Fibroblast of villous mesenchyme (primary cell): ENCODE results near the gene MCUB. TPM values are rescaled to one million over a fixed set of nuclear protein-coding genes. Genes with fewer than 3 reads are reported as not detected.

Experiments used
- DNase-seq: peaks from one replicate; pipeline ENCODE4 v3.0.0-alpha.2; 2010; ENCODE audit warnings: low read depth
- H3K4me3 ChIP-seq: 2 replicates; pipeline ENCODE4 v1.5.1; 2011; ENCODE audit warnings: low read depth, mild to moderate bottlenecking, low read length
- CTCF ChIP-seq: IDR thresholded peaks from 2 replicates; pipeline ENCODE4 v1.5.1; 2012; ENCODE audit warnings: low read depth, mild to moderate bottlenecking, low read length; ENCODE audit not compliant: insufficient read depth
- total RNA-seq: library from RNA; depleted of rRNA; stranded (reverse); fragments of >200 nt; gene quantifications from 2 replicates; pipeline ENCODE4 v1.2.3, GENCODE V29; 2012

The MCUB gene
- total RNA-seq, 1 donor, result 8.2 TPM

- no peak for TF ChIP-seq CTCF
- no peak overlapping the region for H3K4me3 ChIP-seq
- no peak for DNase-seq
Measured at GRCh38 chr4:109723110-109723509, 163.1 kb downstream of the MCUB start.

GRCh38 chr4:109728385-109728784 is 168.3 kb downstream of the MCUB start:
- TF ChIP-seq CTCF, result no peak
- DNase-seq, result no peak
- H3K4me3 ChIP-seq, result no peak overlapping the region

DNA sequence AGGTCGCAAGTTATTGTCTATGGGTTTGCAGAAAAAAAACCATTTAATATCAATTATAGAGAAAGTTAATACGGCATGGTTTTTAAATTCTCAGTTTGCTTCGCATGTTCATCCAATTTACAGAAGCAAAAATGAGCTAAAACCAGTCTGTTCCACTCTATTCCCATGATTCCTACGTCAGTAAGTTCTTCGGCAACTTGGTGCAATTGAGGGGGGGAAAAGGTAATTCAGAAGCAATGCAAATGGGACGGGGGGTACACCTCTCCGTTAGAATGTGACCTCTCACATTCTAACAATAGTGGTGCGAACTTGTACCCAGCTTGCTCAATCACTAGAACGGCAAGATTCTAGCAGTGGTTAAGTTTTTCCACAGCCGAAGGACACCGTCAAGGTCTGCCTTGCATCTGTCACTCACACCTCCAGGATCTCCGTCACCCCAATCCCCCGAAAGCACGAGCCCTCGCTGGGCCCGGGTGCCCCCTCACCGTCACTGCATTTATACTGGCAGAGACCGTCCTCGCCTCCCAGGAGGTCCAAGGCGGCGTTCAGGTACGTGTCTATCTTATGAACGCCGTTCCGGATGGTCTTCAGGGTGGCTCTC is 169.2 kb downstream of the MCUB start:
- no peak for TF ChIP-seq CTCF
- no peak for DNase-seq
- peak overlapping the region; percentile 90 for H3K4me3 ChIP-seq

GRCh38 chr4:109729718-109730618 is 169.9 kb downstream of the MCUB start, which contains the start of gene PLA2G12A:
PLA2G12A (minus strand) TSS chr4:109730070; CDS start chr4:109729809, 261 bp downstream.
- H3K4me3 ChIP-seq, result peak within 1 kb of the TSS; percentile 90
- DNase-seq, result peak; percentile 58
- no peak for TF ChIP-seq CTCF

- peak; percentile 24 for DNase-seq
- TF ChIP-seq CTCF, result no peak
- H3K4me3 ChIP-seq, result peak overlapping the region; percentile 90
Measured at GRCh38 chr4:109730619-109731545, 170.8 kb downstream of the MCUB start.

GRCh38 chr4:109733728-109734127 is 173.7 kb downstream of the MCUB start:
- TF ChIP-seq CTCF, result no peak
- no peak for DNase-seq
- H3K4me3 ChIP-seq, result no peak overlapping the region
